ENCODE data around the gene RPL26.
"Not testable (repeated sequence)": the region's sequence is repeated elsewhere in the genome, so short reads cannot be mapped to it uniquely, and the experiment has no call there.

The RPL26 gene

DNA sequence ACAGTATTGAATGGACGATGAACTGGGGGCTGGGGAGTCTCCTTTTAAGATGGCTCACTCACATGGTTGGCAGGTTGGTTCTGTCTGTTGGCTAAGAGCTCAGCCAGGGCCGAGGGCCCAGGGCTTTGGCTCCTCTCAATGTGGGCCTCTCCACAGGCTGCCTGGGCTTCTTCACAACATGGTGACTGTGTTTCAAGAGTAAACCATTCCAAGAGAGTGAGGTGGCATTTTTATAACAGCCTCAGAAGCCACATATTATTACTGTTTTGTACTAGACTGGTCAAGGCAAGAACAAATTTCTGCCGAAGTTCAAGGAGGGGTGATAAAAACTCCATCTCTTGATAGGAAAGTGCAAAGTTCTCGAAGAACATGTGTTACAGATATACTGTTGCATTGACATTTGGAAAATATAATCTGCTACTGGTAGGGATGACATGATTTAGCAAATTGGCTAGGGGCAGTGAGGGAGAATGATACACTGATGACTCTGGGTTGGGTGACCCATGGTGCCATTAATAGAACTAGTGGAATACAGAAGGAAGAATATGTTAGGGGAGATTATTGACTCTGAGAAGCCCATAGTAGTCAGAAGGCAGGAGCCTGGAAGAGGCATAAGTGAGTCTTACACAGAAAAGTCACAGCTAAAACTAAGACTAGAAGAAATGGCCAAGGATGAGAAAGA lies 20.2 kb downstream of the RPL26 start:
- DNase-seq = no peak

- DNase-seq = no peak
These were observed 22.2 kb downstream of the RPL26 start for GRCh38 chr17:8360751-8361150.

- DNase-seq = no peak
These were observed 22.7 kb downstream of the RPL26 start for GRCh38 chr17:8360260-8360659.

DNA sequence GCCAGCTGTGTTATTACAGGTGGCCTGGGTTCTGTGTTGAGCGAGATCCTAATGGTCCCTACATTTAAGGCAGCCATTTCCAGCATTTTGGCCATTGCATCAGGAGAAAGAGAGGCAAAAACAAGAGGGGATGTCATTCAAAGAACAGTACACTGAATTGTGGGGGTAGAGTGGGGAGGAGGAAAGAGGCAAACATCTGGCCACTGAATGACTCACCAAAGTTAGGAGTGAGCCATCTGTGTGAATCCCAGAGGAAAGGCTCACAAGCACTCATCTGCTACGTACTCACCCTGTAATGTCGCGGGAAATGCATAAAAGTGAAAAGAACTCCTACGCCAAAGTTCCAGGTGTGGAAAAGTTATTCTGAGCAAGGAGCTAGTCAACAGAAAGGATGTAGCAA lies 23.2 kb downstream of the RPL26 start:
- no peak for DNase-seq

GRCh38 chr17:8357910-8358309 lies 25.1 kb downstream of the RPL26 start:
- no peak for DNase-seq

DNA sequence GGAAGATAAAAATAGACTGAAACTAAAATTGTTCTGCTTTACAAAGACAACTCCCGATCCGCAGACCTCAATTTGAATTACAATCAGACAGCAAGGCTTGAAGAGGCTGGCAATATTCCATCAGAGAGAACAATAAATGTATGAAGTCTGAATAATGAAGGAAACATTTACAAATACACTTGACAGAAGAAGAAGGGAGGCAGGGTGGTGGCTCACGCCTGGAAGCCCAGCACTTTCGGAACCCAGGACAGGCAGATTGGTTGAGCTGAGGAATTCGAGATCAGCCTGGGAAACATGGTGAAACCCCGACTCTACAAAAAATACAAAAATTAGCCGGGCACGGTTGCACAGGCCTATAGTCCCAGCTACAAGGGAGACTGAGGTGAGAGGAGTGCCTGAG lies 28.8 kb downstream of the RPL26 start:
- DNase-seq = no peak

GRCh38 chr17:8353736-8354135 lies 29.3 kb downstream of the RPL26 start:
- no peak for DNase-seq

DNA sequence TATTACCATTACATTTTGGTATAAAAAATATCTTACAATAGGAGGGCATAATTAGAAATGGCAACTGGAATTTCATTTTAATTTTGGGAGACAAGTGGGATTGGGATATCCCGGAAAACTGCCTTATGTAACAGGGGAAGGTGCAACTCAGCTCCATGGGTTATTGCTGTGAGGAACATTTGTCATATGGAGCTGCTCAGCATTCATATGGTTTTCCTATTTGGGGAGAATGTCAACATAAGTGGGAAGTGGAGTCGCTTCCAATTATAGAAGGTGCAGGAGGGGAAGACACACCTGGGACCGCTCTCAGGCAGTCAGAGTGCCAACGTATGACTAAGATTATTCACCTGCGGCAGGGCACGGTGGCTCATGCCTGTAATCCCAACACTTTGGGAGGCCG lies 32.7 kb downstream of the RPL26 start:
- no peak for DNase-seq

DNA sequence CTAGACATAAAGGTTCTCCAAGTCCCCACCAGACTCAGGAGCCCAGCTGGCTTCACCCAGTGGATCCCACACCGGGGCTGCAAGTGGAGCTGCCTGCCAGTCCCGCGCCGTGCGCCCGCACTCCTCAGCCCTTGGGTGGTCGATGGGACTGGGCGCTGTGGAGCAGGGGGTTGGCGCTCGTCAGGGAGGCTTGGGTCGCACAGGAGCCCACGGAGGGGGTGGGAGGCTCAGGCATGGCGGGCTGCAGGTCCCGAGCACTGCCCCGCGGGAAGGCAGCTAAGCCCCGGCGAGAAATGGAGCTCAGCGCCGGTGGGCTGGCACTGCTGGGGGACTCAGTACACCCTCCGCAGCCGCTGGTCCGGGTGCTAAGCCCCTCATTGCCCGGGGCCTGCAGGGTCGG lies 36.0 kb downstream of the RPL26 start:
- not testable (repeated sequence) for DNase-seq

DNA sequence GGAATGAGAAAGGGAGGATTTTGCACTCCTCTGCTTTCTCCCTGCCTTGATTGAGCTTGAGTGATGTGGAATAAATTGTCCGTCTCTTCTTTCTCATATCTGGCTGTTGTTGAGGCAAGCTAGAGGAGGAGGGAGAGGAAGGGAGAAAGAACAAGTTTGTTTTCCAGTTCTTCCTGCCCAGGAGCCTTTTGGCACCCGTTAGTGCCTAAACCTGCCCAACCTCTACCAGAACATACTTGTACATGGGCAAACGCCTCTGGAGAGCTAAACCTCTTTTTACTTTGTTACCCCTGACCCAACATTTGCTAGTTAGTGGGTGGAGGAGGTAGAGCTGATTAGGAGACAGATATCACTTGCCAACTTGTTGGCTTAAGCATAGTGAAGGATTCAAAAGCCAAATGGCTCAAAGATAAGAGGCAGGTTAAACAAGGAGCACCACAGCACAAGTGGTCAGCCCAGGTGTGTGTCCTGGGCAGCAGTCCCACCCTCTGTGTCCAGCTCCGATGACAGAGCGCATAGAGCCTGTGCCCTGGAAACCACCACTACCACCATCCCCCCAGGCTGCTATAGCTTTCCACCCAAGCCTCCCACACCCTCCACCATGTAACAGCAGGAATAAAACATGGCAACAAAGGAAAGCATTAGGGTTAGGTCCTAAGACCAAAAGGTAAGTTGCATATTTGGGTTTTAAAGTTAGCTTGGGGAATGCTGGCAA lies 36.9 kb downstream of the RPL26 start:
- no peak for DNase-seq

DNA sequence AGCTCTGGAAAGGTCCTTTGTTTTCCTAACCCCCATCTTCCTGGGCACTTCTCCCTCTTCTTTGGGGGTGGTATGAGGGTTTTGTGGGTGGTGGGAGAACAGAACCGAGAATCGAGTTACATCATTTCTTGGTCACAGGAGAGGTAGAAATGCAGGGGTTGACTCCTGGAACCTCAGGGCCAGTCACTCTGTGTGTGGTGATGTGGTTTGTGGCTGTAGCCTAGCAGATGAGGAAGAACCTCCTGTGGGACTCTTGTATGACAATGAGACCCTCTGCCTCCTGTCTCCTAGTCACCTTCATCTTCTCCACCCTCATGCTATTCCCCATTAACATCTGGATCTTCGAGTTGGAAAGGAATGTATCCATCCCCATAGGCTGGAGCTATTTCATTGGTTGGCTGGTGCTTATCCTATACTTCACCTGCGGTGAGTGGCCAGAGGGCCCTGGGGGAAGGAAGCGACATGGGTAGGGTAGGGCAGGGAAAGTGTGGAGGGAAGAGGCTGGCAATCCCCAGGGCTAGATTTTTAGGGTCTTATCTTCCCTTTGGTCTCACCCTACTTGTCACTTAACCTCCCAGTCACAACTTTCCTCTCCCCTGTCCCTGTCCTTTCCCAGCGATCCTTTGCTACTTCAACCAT lies 37.8 kb downstream of the RPL26 start:
- DNase-seq = no peak

- DNase-seq = no peak
These were observed 41.5 kb downstream of the RPL26 start for GRCh38 chr17:8341456-8341855.

DNA sequence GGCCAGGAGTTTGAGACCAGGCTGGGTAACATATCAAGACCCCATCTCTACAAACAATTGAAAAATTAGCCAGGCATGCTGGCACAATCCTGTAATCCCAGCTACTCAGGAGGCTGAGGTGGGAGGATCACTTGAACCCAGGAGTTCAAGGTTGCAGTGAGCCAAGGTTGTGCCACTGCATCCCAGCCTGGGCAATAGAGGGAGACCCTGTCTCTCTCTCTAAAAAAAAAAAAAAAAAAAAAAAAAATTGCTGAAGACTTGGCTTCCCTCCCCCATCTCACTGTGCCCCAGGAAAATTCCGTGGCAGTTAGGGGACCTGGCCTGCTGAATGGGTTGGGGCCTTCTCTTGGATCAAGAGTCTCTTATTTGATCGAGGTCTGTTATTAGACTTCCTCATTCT lies 43.5 kb downstream of the RPL26 start, which contains the start of gene ODF4:
Gene ODF4, plus strand, starts transcription at position 301 of the 400 bp plus-strand sequence. CDS start 212 bp downstream, outside the sequence.
- no peak for DNase-seq

DNA sequence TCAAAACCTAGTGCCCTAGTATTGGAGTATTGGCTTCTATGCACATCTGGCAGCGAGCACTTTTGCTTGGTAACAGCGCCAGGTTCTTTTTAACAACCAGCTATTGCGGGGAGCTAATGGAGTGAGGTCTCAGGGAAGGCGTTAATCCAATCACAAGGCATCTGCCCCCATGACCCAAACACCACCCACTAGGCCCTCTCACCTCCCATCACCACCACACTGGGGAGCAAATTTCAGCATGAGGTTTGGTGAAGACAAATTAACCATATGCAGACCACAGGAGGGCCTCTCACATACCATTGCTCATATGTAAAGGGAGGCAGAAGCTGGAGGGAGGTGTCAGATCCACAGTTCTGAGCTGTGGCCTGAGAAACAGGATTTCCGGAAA lies 44.2 kb downstream of the RPL26 start:
- no peak for DNase-seq

GRCh38 chr17:8337802-8338752 lies 44.9 kb downstream of the RPL26 start:
- DNase-seq = no peak

DNA sequence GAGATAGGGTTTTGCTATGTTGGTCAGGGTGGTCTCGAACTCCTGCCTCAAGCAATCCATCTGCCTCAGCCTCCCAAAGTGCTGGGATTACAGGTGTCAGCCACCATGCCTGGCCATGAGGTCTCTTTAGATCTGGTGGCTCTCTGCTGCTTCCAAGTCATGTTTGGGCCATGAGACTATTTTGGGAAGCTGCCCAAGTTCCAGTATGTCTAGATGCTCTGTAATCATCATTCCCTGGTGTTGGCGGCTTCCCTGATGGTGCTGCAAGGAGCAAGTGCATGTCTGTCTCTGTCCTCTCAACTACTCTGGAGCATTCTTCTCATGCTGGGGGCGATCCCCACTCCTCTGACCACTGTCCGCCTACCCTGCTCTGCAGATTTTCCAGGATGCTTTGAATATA lies 49.7 kb downstream of the RPL26 start:
- no peak for DNase-seq

DNA sequence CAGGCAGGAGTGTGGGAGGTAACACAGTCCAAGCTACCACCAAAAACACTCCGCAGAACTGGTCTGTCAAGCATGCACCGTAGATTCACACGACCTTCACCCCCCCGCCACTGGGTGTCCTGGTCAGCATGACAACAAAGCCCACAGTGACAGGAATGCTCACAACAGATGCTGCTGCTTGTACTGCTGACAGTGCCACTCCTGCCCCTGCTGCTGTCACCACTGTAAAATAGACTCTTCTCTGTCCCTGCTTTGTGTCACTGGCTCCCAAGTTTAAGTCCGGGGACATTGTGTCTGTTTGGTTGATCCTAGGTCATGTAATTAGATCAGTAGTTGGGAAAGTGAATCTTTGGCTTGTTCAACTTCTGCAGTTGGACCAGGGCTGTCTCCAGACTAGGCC lies 50.3 kb downstream of the RPL26 start:
- no peak for DNase-seq

- DNase-seq = no peak
These were observed 50.9 kb downstream of the RPL26 start for GRCh38 chr17:8332128-8332527.

Data from CD4-positive, alpha-beta T cell treated with Interferon gamma for 1 hour (primary cell).